ENCODE measurements around the gene MAGEA4. TPM values are rescaled to one million over a fixed set of nuclear protein-coding genes. Genes with fewer than 3 reads are reported as not detected.

Gene MAGEA4
- total and polyA plus RNA-seq, 2 of the 8 experiments (the other 6 are each of a cell fraction or from before 2014, with no cell fraction given), result 0.45 to 0.67 TPM

DNA sequence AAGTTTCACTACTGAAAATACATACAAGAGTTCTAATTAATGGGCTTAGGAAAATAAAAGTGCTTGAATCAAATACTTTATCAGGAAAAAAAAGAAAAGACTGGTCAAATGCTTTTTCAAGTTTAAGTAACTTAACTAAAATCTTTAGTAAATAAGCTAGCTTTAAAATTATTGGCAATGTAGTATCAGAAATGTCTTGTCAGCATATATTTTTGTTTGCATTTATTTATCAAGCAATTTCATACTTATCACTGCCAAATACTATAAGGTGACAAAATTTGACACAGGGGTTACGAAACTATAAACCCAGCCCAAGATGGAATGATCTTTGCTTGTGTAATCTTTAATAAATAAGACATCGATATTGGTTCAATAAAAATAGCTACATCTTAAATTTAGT, 31.8 kb upstream of the MAGEA4 start:
- H3K18ac ChIP-seq (ENCODE audit: extremely low read depth, low read length), result no peak overlapping the region
- no peak overlapping the region for H4K5ac ChIP-seq (ENCODE audit: insufficient read length, low read depth, low read length)
- no peak overlapping the region for H3K14ac ChIP-seq (ENCODE audit: insufficient read length)
- 44% methylated on average over 2 of the region's 2 CpGs; no CpG with 5 or more reads in 1 of the 2 experiments for WGBS, 2 experiments (ENCODE audit: extremely low coverage in 1 of 2, insufficient coverage in 1 of 2, insufficient read length in 1 of 2, insufficient replicate concordance in 2 of 2, low coverage in 1 of 2, low lambda C conversion rate in 2 of 2, missing lambda C conversion rate in 1 of 2)
- H3K56ac ChIP-seq (replicated peaks; ENCODE audit: insufficient read length, low read depth, low read length), result no peak overlapping the region
- H2BK5ac ChIP-seq (ENCODE audit: low read depth, low read length), result no peak overlapping the region
- H3K4me2 ChIP-seq (ENCODE audit: insufficient read depth in 1 of 2, low read depth in 2 of 2, low read length in 2 of 2), result no peak overlapping the region
- H3K23me2 ChIP-seq (ENCODE audit: low read depth, low read length), result no peaks in the 10 kb centered on the region
- TF ChIP-seq FOSL1 (IDR thresholded peaks at IDR 0.05; ENCODE audit: insufficient read depth, low read depth, low read length) (no peak), CREB1 (IDR thresholded peaks at IDR 0.05) (no peak), ZNF274 (IDR thresholded peaks at IDR 0.05; ENCODE audit: borderline replicate concordance, extremely low read depth, low read length) (no peak), KDM4A (IDR thresholded peaks at IDR 0.05; ENCODE audit: low read depth, low read length, severe bottlenecking) (no peak), MAFK (IDR thresholded peaks at IDR 0.05; ENCODE audit: low read depth, low read length) (peak; percentile 52; the same call in 1 of the 2 replicates), JUN (IDR thresholded peaks at IDR 0.05; ENCODE audit: low read depth, low read length) (no peak), RFX5 (IDR thresholded peaks at IDR 0.05; ENCODE audit: borderline replicate concordance, low read depth, low read length) (no peak), CBX8 (IDR thresholded peaks at IDR 0.05; ENCODE audit: borderline replicate concordance, low read depth, low read length) (no peak)
- TF ChIP-seq, protein P1, sequence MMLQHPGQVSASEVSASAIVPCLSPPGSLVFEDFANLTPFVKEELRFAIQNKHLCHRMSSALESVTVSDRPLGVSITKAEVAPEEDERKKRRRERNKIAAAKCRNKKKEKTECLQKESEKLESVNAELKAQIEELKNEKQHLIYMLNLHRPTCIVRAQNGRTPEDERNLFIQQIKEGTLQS (IDR thresholded peaks at IDR 0.05; ENCODE audit: insufficient read depth, low read depth, low read length), result no peak
- no peaks in the 10 kb centered on the region for H4K20me1 ChIP-seq (replicated peaks in 1 of 2; ENCODE audit: control insufficient read depth in 1 of 2, insufficient read depth in 2 of 2, low read length in 2 of 2)
- CTCF ChIA-PET (ENCODE audit: partially characterized antibody), result no interaction called here
- no peak overlapping the region for H2BK15ac ChIP-seq (ENCODE audit: low read length)
- no peaks in the 10 kb centered on the region for H3K4me1 ChIP-seq (replicated peaks in 1 of 4; ENCODE audit: control insufficient read depth in 3 of 4, insufficient read depth in 4 of 4, low read length in 3 of 4)
- H3K27ac ChIP-seq (ENCODE audit: low read depth, low read length), result no peak overlapping the region
- no peak for FAIRE-seq
- no peaks in the 10 kb centered on the region for H3K36me3 ChIP-seq (ENCODE audit: control insufficient read depth in 2 of 4, insufficient read depth in 4 of 4, low read length in 3 of 4)
- H3K9ac ChIP-seq (replicated peaks in 1 of 4; ENCODE audit: extremely low read depth in 1 of 4, low read depth in 3 of 4, low read length in 3 of 4), result no peak overlapping the region
- DNase-seq (ENCODE audit: low read depth in 1 of 2, low spot score in 2 of 2), result no peak
- no peak overlapping the region for H3K4me3 ChIP-seq (ENCODE audit: extremely low read depth in 1 of 4, insufficient read depth in 2 of 4, low read depth in 3 of 4, low read length in 4 of 4)
- POLR2A ChIA-PET (ENCODE audit: partially characterized antibody), result no interaction called here
- no peak overlapping the region for H4K91ac ChIP-seq (replicated peaks; ENCODE audit: insufficient read length, low read length)
- H3K79me1 ChIP-seq (ENCODE audit: low read depth, low read length), result no peaks in the 10 kb centered on the region
- H3K79me2 ChIP-seq (ENCODE audit: control insufficient read depth in 1 of 2, insufficient read depth in 2 of 2, low read length in 2 of 2), result no peaks in the 10 kb centered on the region
- no peak overlapping the region for H2BK120ac ChIP-seq (replicated peaks; ENCODE audit: low read depth, low read length)
- no peaks in the 10 kb centered on the region for H3K9me3 ChIP-seq (ENCODE audit: insufficient read depth in 2 of 2, low read depth in 1 of 2, low read length in 1 of 2)
- no peak overlapping the region for H2AK5ac ChIP-seq (ENCODE audit: low read depth, low read length)
- H2AFZ ChIP-seq (ENCODE audit: low read length), result no peak overlapping the region
- no peak overlapping the region for H3K4ac ChIP-seq (replicated peaks; ENCODE audit: insufficient read length, low read depth, low read length)
- H3K27me3 ChIP-seq (replicated peaks in 1 of 4; ENCODE audit: control insufficient read depth in 3 of 4, extremely low read depth in 1 of 4, insufficient read depth in 3 of 4, low read length in 3 of 4), result no peaks in the 10 kb centered on the region
- H2BK20ac ChIP-seq (ENCODE audit: low read length), result no peak overlapping the region
- H2BK12ac ChIP-seq (ENCODE audit: low read depth, low read length), result no peak overlapping the region
- no peak overlapping the region for H4K8ac ChIP-seq (ENCODE audit: extremely low read depth, insufficient read depth, low read length)
- no peak overlapping the region for H3K23ac ChIP-seq (ENCODE audit: insufficient read length)
